Kidney (tissue), 14 donors: ENCODE data around the gene ZNF646. TPM values are rescaled to one million over a fixed set of nuclear protein-coding genes. Genes with fewer than 3 reads are reported as not detected.

Source experiments
- DNase-seq, 5 donors: peaks; one replicate each; pipeline ENCODE4 v3.0.0-alpha.2; 2013 to 2020
- FAIRE-seq: peaks from 2 replicates; lab custom pipeline; 2012; peaks lifted over from hg19 to GRCh38; lab: Jason Lieb, UNC
- H3K27ac ChIP-seq, 2 donors: one replicate each; pipeline ENCODE4 v1.7.0; 2013; ENCODE audit warnings: low read depth in 2 of 2, low read length in 2 of 2, inconsistent platforms in 1 of 2
- H3K27me3 ChIP-seq: one replicate; pipeline ENCODE4 v1.7.1; 2013; ENCODE audit warnings: low read length, inconsistent platforms; ENCODE audit not compliant: control insufficient read depth, insufficient read depth
- H3K36me3 ChIP-seq, 3 donors: one replicate each; pipeline versions ENCODE4 v1.7.0 to v1.7.1; 2013; ENCODE audit warnings: low read length in 3 of 3, control low read depth in 1 of 3, inconsistent platforms in 1 of 3; ENCODE audit not compliant: insufficient read depth in 3 of 3, control insufficient read depth in 2 of 3
- H3K4me1 ChIP-seq, 3 donors: one replicate each; pipeline versions ENCODE4 v1.7.0 to v1.7.1; 2013; ENCODE audit warnings: low read length in 3 of 3, inconsistent platforms in 1 of 3, low read depth in 1 of 3; ENCODE audit not compliant: control insufficient read depth in 2 of 3, insufficient read depth in 2 of 3
- H3K4me3 ChIP-seq, 3 donors: one replicate each; pipeline versions ENCODE4 v1.7.0 to v1.8.1; 2013; ENCODE audit warnings: low read length in 3 of 3, control low read depth in 1 of 3, inconsistent platforms in 1 of 3
- H3K9ac ChIP-seq, 3 donors: one replicate each; pipeline versions ENCODE4 v1.7.0 to v1.7.1; 2013; ENCODE audit warnings: low read length in 3 of 3, control low read depth in 1 of 3, inconsistent platforms in 1 of 3
- H3K9me3 ChIP-seq, 3 donors: one replicate each; pipeline versions ENCODE4 v1.7.0 to v1.7.1; 2013; ENCODE audit warnings: low read length in 3 of 3, control low read depth in 1 of 3, inconsistent platforms in 1 of 3; ENCODE audit not compliant: control insufficient read depth in 2 of 3, insufficient read depth in 1 of 3
- CTCF ChIP-seq: IDR thresholded peaks from 3 replicates; pipeline ENCODE4 v1.5.1; 2012; ENCODE audit warnings: mild to moderate bottlenecking, moderate library complexity, borderline replicate concordance; ENCODE audit not compliant: insufficient read depth; ENCODE audit errors: extremely low read depth
- intact Hi-C: fragments of 100-400 bp; cut with DNase I; formaldehyde crosslinking; loops from one replicate; pipeline ENCODE4 v1.11.1; 2022
- polyA plus RNA-seq: library from polyadenylated mRNA; stranded (reverse); fragments of 350-450 nt; fragmentation: Illumina TruSeq; extraction: RNeasy Lipid Tissue Mini Kit (QIAGEN cat#74804); gene quantifications from one replicate; pipeline ENCODE4 v1.2.3, GENCODE V29; 2014; ENCODE audit warnings: low read depth, low replicate concordance; ENCODE audit not compliant: insufficient read depth
- total RNA-seq: library from RNA; stranded (reverse); fragmentation: NEBNext Ultra II Directional; extraction: Animal tissue kit (Norgen Biotek cat#: 25700); gene quantifications from one replicate; pipeline ENCODE4 v1.2.1, GENCODE V29; 2021
- donor health status: control.
- donor health status: control.
- donor health status: control.
- donor health status: control.
- donor health status: control.
- donor health status: DM: yes; HTN: yes; CAD: no.
- donor health status: Normal renal cell carcinoma (clear cell type).

Gene ZNF646
- total and polyA plus RNA-seq, 2 donors from 2014 or later: 2.9 to 20.5 TPM

- Histone ChIP-seq H3K9ac (no peak overlapping the region), H3K36me3 (peaks cover 0 to 11% (median 6%) of the 10 kb centered on the region in 3 donors), H3K27ac (no peak overlapping the region), H3K27me3 (no peaks in the 10 kb centered on the region), H3K4me1 (no peaks in the 10 kb centered on the region), H3K4me3 (no peak overlapping the region), H3K9me3 (no peaks in the 10 kb centered on the region)
- DNase-seq (no peak), FAIRE-seq (no peak)
- no peak for TF ChIP-seq CTCF
- intact Hi-C loops: no loop called here
Measured at GRCh38 chr16:31043898-31044481, 30.2 kb upstream of the ZNF646 start.

GRCh38 chr16:31050280-31051030 is 23.8 kb upstream of the ZNF646 start:
- TF ChIP-seq CTCF: no peak
- FAIRE-seq: no peak
- intact Hi-C loops: no loop called here

GRCh38 chr16:31052114-31052513 is 22.1 kb upstream of the ZNF646 start:
- DNase-seq: no peak
- no peak for FAIRE-seq
- no peak for TF ChIP-seq CTCF
- no peak overlapping the region for H3K4me3 ChIP-seq
- intact Hi-C loops: no loop called here
- H3K9ac ChIP-seq: no peak overlapping the region
- no peaks in the 10 kb centered on the region for H3K27me3 ChIP-seq
- H3K9me3 ChIP-seq: no peaks in the 10 kb centered on the region
- no peak overlapping the region for H3K27ac ChIP-seq
- H3K4me1 ChIP-seq: no peaks in the 10 kb centered on the region
- H3K36me3 ChIP-seq: no peaks in the 10 kb centered on the region

More at GRCh38 chr16:31050280-31051030, 23.8 kb upstream of the ZNF646 start:
- Histone ChIP-seq H3K4me1 (no peaks in the 10 kb centered on the region), H3K27me3 (no peaks in the 10 kb centered on the region), H3K27ac (no peak overlapping the region), H3K4me3 (no peak overlapping the region), H3K9ac (no peak overlapping the region), H3K9me3 (no peaks in the 10 kb centered on the region), H3K36me3 (no peaks in the 10 kb centered on the region)
- DNase-seq: no peak
